HG03442 (cell line): ENCODE results near the gene NR4A3.

Experiments used
- ATAC-seq: cut with Tn5 transposase; IDR thresholded peaks from one replicate; pipeline ENCODE4 v1.9.1; 2021; ENCODE audit warnings: mild to moderate bottlenecking, moderate library complexity; ENCODE audit not compliant: unreplicated experiment

Gene NR4A3

DNA sequence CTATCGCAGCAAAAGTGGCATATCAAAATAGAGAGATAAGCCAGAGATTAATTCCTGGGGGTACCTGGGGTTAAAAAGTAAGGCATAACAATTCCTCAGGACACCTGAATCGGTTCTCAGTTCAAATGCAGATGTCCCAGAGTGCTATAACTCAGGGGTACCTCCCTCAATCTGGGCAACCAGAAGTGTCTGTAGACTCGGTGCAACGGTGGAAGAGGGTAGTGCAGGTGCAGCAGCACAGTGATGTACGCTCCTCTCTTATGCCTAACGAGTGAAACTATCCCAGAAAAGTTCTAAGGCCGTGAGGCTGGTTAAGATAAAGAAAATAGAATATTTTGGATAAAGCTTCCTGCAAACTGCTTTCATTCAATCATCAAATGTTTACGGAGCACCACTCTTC lies 7.9 kb upstream of the NR4A3 start:
- ATAC-seq: no peak

DNA sequence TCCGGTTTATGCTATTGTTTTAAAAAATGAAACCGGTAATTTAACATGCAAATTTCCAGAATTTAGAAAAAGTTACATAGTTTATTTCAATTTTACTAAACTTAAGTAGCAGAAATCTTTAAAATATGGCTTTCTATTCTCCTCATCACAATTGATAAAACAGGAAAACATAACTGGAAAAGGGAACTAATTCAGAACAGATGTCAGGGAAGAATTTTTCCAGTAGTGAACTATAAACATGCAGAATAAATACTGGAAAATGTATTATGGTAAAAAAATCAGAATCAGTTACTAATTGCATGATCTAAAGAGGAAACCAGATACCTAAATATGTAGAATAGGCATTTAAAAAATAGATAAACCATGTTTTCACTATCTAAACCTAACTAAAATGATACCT lies 7.3 kb upstream of the NR4A3 start:
- ATAC-seq: no peak

DNA sequence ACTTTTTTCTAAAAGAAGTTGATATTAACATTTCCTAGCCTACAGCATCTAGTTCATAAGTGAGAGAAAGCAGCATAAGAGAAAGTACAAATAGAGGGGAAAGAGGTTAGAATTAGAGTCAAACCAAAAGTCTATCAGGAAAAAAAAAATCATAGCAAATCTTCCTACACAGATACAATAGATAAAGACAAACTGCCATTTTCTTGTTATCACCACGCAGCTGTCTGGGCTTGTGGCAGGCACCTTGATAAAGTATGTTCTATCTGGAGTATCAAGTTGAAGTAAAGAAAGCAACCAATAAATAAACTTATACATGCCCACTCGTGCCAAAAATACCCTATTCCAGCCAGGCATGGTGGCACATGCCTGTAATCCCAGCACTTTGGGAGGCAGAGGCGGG lies 5.3 kb upstream of the NR4A3 start:
- ATAC-seq: no peak

DNA sequence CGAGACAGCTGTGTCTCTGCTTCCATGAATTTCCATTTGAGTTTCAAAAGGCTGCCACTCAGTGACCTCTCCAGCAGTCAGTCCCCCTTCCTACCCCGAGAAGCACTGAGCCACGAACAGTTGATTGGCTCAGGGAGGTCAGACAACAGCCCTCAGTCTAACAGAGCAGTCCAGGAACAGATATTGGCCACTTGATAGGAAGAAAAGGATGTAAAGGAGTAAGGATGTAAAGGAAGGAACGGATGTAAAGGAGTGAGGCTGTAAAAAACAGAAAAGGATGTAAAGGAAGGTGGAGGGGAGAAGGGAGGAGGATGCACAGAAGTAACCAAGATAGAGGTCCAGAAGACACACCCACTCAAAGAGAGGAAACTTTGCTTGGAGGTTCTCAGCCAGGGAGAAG lies 3.2 kb upstream of the NR4A3 start:
- no peak for ATAC-seq

DNA sequence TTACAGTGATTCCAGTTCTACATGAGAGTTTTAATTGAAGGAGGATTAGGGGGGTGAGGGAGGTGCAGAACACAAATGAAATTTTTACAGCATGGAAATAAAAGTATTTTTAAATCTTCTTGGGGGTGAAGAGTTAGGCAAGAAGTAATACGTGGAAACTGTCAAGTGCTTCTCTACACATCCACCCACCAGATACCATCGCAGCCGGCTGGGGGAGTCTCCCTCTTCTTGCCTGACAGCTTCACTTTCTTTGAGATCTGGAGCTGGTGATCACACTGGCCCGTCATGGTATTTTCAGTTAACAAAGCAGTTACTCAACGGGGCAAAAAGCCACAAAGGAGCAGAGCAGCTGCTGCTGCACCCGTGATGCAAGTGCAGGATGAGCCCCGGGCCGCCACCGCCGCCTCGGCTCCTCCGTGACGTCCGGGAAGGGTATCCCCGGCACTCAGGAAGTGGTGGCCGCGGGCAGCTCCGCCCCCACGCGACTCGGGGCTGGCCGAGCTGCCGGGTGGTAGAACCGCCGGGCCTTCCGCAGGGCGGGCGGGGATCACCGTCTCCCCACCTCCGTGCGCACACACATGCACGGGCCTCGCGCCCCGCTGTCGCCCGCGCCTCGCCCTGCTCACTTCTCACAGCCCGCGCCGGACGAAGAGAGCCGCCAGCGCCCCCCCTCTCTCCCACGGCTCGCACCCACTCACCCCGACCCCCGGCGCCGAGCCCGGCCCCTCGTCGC lies 2.4 kb upstream of the NR4A3 start:
- peak; percentile 49 for ATAC-seq

DNA sequence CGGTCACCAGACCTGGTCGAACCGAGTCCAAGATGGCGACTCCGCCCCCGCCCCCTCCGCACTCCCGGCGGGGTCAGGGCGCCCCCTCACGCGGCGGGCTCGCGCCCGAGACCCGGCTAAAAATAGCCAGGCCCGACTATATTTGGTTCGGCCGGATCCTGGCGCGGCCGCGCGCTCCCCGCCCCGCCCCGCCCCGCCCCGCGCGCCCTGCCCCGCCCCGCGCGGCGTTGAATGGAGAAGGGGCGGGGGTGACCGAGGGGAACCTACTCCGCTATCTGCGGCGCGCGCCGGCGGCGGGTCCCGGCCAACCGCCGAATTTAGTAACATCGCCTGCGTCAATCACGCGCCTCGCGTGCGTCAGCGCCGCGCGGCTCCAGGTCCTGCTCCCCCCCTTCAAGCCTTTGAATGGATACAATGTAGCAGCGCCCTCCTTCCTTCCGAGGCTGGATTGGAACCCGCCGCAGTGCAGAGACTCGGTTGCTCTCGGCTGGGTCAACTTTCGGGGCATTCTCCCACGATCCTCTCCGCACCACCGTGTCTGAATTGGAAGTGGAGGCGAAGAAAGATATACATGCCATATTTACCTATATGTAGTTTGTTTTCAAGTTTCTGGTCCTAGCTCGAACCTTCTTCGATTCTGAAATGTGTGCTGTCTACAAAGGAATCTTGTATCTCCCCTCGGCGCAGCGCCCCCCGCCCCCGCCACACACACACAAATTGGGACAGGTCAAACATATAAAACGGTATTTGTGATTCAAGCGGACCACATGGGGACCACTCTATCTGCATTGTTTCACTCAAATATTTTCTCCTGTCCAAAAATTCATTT lies 1.6 kb upstream of the NR4A3 start:
- ATAC-seq: peak; percentile 38

DNA sequence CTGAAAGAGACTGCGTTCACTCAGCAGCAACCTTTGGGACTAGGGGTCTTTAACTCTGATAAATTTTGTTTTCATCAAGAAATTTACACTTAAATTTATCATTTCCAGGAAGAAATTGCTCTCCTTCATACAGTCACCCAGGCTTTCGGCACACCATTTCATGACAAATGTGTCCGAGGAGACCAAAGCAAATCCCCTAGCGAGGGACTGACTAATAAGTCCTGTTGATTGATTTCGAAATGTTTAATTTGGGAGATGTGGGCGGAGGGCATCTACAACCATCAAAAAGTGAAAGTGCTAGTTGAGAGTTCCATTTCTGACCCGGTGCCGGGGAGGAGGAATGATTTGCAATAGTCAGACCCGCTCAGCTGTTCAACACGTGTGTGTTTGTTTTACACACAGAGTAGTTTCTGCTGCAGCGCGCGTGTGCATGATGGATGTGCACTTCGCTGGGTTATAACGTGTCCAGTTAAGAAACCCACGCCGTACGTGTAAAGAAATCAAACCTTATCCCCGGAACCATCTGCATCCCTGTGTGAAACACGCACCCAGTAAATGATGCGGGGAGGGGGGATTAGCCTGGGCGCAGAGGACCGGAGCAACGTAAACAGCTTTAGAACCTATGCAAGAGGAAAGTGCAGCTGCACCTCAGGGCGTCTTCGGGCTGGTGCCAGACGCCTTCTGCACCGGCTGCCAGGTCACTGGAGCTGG lies 845 bp upstream of the NR4A3 start:
- ATAC-seq: no peak

DNA sequence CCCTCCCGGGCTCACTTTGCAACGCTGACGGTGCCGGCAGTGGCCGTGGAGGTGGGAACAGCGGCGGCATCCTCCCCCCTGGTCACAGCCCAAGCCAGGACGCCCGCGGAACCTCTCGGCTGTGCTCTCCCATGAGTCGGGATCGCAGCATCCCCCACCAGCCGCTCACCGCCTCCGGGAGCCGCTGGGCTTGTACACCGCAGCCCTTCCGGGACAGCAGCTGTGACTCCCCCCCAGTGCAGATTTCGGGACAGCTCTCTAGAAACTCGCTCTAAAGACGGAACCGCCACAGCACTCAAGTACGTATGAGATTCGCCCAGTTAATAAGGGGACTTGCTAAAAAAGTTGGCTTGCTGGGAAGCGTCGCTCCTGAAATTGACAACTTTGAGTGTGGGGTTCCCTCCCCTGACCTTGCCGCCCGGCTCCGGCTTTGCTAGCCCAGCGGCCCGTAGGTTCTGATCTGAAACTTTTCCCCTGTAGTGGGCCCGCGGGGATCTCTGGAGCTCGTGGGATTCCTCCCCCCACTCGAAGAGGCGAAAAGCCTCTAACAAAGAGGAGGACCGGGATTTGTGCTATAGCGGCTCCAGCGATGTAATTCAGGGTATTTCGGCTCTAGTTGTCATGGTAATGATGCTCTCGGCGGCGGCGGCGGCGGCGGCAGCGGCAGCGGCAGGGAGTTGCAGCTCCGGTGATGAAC lies 572 bp downstream of the NR4A3 start:
- no peak for ATAC-seq

DNA sequence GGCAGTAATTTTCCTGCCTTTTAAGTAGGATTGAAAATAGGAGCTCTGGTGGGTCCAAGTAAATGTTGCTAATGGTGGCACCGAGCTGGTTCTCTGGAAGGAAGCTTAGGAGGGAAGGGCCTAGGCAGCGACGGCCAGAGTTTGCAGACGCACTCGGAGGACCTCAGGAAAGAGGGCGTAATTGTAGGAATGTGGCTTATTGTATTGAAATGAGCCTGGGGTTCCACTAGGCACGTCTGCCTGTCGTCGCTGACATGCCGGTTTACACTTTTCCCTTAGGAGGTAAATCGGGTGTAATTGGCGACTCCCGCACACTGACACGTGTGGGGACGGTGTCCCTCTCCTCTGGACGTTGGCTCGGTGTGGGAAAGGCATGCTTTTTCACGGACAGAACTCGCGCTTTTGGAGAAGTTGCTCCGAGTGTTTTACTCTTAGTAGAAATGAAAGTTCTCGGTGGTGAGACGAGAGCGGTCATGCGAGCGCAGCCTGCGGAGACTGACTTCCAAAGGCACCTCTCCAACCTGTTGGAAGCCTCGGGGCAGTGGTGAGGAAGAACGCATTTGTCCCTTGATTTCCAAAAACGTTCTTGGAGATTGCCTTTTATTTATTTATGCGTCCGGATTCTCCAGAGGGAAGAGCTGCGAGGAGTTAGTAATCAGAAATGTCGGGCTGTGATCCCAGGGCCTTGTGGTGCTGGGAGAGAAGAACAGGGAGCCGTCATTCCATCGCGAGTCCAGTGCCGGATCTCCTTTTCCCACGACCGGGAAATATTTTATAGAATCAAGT lies 1.3 kb downstream of the NR4A3 start:
- no peak for ATAC-seq

DNA sequence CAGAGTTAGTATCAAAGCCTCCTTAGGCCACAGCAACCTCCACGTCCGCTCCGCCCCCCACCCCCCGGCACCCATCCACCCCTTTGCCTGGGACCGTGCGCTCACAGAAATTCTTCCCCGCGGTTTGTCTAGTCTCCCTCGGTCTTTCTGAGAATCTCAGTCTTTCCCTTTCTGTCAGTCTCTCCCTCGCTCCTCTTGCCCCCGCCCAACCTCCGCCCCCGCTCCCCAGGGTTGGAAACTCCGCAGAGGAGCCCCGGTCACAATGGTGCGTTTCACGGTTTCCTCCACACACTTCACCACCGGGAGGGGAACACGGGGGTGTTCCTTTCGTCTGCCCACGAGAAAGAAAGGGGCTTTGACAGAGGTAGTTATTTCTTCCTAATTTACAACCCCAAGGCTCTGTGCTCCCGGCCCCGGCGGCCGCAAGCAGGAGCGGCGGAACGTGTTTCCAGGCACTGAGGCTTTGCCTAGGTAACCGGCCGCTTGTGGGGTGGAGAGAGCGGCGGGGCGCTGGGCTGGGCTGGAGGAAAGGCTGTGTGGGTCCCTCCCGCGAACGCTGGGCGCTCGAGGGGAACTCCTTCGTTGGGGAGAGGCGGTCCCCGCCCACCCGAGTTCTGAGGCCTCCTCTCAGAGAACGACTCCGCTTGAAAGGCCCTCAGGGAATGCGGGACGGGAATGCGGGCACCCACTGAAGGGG lies 2.1 kb downstream of the NR4A3 start:
- ATAC-seq: no peak

DNA sequence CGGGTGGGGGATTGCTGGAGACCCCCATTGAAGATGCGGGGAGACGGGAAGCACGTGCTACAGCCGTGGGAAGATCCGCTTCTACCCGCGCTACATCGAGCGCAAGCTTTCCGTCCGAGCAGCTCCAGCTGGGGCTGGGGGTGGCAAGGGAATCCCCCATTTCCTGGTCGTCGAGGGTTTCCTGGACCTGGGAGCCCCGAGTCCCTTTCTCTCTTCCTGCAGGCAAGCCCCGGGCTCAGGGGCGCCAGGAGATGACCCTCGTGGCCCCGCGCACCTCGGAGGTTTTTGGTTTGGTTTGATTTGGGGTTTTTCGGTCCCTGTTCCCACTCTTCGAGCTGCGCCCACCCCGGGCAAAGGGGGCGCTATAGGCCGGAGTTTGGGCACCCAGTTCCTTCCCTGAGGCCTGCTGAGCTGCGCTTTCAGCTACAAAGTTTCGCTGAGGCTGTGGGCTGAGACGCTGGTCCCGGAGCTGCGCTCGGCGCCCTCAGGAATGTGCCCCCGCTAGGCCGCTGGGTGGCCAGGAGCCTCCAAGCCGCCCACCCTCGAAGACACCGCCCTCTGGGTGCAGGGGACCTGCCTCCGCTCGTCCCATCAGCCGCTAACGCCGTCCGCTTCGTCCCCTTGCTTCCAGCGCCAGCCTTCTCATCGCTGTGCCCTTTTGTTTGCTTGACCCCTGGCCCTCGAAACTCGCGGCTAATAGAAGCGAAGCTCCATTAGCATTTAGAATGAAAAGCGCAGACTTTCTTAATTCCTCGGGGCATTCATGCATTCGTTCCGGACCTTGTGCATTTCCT lies 2.9 kb downstream of the NR4A3 start:
- ATAC-seq: no peak

DNA sequence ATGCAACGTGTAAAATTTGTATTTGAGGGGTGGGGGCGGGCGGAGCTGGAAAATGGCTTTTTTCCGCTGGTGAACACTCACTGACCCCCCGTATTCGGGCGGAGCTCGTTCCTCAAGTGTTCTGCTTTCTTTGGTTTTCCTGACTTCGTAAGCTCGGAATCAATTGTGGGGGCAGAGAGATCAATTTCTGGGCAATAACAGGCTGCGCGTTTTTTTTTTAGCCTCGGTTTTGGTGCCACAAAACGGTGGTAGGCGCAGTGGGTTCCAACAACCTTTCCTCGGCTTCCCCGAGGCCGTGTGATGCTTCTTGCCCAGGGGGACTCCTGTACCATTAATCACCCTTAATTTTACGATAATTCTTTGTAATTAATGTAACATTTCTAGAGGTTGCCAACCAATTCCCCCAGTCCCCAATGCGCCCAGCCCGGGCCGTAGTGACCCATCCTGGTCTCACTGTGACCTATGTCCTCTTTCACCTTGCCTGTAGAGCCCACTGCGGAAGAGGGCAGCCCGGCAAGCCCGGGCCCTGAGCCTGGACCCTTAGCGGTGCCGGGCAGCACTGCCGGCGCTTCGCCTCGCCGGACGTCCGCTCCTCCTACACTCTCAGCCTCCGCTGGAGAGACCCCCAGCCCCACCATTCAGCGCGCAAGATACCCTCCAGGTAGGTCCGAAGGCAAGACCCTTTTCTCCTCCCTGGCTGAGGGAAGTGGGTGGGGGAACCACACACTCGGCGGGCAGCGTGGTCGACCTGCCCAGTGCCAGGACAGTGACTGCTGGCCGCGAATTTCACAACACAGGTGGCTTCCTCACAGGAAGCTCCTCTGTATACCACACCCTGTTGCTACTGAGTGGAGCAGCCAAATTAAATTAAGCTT lies 3.7 kb downstream of the NR4A3 start:
- no peak for ATAC-seq

DNA sequence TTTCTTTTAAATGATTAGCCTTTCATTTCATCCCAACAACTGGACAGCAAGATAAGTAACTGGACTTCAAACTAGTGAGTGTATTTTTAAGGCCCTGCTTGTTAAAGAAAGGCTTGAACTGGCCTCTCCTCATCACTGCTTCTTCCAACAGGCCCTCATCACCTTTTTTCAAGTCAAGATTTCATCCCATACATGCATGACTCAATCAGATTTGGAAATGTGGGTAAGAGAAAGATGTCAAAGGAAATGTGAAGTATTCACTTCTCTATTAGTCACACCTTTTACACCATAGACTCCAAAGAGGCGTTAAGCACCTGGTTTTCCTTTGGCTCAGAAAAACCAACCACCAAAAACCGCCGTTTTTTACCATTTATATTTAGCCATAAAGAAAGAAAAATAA lies 4.9 kb downstream of the NR4A3 start:
- no peak for ATAC-seq

DNA sequence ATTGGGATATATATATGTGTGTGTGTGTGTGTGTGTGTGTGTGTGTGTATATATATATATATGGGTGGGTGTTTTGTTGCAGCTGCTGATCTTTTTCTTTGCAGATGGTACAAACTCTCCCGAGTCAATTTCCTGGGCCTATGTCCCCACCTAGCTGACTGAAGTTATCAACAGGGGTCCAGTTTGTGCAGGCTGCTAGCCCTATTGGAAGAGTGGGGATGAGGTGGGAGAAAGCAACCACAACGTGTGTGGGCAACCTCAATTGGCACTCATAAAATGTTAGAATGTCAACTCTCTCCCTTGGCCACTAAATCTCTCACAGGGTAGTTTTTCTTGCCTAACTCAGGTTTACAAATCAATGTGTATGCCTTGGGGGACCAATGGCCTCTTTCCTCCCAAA lies 5.6 kb downstream of the NR4A3 start:
- ATAC-seq: no peak

DNA sequence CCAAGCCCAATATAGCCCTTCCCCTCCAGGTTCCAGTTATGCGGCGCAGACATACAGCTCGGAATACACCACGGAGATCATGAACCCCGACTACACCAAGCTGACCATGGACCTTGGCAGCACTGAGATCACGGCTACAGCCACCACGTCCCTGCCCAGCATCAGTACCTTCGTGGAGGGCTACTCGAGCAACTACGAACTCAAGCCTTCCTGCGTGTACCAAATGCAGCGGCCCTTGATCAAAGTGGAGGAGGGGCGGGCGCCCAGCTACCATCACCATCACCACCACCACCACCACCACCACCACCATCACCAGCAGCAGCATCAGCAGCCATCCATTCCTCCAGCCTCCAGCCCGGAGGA lies 6.3 kb downstream of the NR4A3 start:
- ATAC-seq: no peak

DNA sequence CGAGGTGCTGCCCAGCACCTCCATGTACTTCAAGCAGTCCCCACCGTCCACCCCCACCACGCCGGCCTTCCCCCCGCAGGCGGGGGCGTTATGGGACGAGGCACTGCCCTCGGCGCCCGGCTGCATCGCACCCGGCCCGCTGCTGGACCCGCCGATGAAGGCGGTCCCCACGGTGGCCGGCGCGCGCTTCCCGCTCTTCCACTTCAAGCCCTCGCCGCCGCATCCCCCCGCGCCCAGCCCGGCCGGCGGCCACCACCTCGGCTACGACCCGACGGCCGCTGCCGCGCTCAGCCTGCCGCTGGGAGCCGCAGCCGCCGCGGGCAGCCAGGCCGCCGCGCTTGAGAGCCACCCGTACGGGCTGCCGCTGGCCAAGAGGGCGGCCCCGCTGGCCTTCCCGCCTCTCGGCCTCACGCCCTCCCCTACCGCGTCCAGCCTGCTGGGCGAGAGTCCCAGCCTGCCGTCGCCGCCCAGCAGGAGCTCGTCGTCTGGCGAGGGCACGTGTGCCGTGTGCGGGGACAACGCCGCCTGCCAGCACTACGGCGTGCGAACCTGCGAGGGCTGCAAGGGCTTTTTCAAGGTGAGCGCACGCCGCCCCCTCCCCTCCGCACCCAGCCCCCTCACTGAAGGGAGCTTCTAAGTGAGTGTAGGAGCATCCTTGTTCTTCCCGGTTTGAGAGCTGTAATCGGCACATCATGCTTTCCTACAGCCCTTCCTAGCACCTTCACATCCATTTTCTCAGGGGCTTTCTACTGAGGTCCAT lies 6.9 kb downstream of the NR4A3 start:
- no peak for ATAC-seq

DNA sequence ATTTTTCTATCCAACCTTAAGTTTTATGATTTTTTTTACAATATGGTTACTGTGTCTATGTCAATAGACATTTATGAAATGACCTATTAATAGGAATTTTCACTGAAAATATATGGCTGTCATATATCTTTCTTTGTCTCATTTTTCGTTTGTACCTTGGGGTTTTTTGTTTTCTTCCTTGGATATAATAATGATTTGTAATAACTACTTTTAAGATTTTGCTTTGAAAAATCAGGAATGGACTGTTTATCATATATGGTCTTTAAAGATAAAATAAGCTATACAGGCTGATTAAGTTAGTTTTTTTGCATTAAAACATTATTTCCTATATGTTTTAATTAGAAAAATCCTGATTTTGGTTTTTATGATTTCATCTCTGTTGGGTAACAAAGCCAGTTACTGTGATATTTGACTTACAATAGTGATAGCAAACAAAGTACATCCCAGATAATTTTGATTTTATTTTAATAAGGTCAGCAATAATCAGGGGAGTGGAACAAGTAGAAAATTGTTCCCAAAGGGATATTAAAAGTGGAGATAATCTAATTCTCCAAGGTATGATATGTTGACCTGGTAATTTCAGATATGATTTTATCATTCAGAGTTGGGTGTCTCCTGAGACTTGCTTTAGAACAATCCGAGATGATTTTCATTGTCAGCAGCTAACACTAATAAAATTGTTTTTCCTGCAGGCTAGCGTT lies 10.3 kb downstream of the NR4A3 start:
- ATAC-seq: no peak
